ENCODE results near the gene KIAA0408.

DNA sequence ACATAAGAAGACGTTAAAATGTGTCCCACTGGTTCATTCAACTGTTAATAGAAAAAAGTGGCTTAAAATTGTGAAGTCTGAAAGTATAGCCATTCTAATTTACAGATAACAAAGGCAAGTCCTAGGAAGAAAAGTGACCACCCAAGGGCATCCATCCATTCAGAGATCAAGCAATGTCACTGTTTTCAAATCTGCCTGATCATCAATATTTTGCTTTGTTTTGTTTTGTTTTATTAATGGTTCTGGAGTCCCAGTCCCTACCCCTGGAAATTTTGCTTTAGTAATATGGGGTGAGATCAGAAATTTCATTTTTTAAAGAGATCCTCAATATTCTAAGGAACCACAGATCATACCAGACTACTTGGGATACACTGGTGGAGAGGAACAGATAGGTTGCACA lies 17.3 kb downstream of the KIAA0408 start:
- TF ChIP-seq, protein P1, sequence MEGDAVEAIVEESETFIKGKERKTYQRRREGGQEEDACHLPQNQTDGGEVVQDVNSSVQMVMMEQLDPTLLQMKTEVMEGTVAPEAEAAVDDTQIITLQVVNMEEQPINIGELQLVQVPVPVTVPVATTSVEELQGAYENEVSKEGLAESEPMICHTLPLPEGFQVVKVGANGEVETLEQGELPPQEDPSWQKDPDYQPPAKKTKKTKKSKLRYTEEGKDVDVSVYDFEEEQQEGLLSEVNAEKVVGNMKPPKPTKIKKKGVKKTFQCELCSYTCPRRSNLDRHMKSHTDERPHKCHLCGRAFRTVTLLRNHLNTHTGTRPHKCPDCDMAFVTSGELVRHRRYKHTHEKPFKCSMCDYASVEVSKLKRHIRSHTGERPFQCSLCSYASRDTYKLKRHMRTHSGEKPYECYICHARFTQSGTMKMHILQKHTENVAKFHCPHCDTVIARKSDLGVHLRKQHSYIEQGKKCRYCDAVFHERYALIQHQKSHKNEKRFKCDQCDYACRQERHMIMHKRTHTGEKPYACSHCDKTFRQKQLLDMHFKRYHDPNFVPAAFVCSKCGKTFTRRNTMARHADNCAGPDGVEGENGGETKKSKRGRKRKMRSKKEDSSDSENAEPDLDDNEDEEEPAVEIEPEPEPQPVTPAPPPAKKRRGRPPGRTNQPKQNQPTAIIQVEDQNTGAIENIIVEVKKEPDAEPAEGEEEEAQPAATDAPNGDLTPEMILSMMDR (IDR thresholded peaks at IDR 0.05; ENCODE audit: low read length) = no peak
- TF ChIP-seq EZH2phosphoT487 (IDR thresholded peaks at IDR 0.05; ENCODE audit: low read length) = no peak
- TF ChIP-seq EZH2 (optimal IDR thresholded peaks at IDR 0.05; ENCODE audit: low read depth, low read length) = no peak

Measured in MM.1S (cell line).